NCI-H146 (cell line): Measurements from ENCODE around the gene ANP32B.
"Not testable (repeated sequence)": the region's sequence is repeated elsewhere in the genome, so short reads cannot be mapped to it uniquely, and the experiment has no call there.

Experiments used
- DNase-seq: peaks from one replicate; lab custom pipeline; 2025; lab: John Stamatoyannopoulos, UW

ANP32B gene

DNA sequence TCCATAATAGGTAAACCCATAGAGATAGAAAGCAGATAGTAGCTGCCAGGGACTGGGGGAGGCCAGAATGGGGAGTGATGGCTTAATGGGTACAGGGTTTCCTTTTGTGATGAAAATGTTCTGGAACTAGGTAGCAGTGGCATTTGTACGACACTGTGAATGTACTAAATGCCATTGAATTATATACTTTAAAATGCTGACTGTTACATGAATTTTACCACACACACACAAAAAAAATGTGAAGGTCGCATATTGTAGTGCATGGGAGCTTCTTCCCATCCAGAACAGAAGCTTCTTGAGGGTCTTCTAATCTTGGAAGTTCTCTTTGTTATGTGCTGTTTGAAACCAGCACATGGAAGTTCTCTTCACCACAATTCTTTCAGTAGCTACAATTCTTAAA lies 19.9 kb upstream of the ANP32B start:
- no peak for DNase-seq

DNA sequence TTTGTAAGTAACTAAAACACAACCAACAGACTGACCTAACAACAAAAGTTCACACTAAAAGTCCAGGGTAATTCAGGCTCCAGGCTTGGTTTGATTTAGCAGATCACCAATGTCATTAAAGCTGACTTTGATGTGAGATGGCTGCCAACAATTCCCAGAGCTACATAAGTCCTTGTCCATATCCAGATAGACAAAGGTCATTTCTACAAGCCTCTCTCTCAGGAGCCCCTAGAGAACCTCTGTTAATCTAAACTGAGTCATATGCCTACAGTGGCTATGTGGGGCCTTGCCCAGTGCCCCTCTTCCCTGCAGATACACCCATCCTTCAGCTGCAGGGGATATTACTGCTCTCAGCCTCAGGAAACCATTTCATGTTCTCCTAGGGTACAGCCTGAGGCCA lies 18.2 kb upstream of the ANP32B start:
- DNase-seq, result no peak

DNA sequence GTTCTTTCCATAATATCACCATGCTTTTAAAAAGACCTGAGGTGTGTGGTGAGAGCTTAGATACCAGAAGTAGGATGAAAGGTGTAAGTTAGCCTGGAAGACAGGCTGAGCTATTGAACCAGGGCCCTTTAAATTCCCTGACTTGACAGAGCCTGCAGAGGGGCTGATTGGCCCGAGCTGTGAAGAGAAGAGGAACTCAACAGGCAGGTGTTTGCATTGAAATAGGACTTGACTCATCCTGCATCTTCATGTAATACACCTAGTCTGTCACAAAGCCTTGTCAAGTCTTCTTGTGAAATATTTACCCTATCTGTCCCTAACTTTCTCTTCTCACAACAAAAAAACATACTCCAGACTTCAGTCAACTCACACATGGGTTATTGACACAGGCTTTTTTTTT lies 16.6 kb upstream of the ANP32B start:
- peak; percentile 5 for DNase-seq

DNA sequence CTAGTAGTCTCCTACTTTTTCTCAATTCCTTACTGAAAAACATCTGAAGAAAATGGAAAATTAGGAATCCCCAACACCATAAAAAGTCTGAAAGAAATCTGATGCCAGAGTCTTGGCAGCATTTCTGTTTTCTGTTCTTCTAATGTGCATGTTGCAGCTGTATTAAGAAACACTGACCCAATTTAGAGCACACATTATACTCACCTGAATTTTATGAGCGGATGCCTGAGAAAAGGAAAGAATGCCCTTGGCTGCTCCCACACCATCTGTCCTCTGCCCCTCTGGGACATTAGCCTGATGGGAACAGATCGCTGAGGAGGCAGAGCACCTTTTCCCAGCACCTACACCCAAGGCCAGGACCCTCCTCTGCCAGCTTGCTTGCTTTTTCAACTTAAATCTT lies 14.1 kb upstream of the ANP32B start:
- no peak for DNase-seq

DNA sequence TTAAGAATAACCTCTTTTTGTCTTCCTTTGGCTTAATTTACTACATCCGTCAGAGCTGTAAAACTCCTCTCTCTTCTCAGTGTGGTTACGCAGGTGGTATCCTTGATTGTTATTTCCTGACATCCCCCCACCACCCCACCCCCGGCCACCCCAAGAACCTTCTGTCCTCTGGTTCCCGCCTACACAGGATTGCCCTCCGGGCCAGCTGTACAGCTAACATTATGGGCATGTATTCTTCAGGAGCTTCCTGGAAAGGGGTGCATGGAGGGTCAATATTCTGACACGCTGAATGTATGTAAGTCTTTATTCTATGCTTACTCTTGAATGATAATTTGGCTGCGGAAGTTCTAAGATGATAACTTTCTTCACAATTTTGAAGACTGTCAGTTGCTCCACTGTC lies 13.0 kb upstream of the ANP32B start:
- no peak for DNase-seq

DNA sequence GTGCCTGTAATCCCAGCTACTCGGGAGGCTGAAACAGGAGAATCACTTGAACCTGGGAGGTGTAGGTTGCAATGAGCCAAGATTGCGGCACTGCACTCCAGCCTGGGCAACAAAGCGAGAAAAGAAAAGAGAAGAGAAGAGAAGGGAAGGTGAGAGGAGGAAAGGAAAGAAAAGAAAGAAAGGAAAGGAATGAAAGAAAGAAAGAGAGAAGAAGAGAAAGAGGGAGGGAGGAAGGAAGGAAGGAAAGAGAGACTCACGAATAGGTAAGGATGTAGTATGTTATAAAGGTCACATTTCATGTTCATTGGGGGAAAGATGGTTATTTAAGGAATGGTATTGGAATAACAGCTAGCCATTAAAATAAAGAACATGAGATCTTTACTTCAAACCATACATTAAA lies 10.4 kb upstream of the ANP32B start:
- no peak for DNase-seq

DNA sequence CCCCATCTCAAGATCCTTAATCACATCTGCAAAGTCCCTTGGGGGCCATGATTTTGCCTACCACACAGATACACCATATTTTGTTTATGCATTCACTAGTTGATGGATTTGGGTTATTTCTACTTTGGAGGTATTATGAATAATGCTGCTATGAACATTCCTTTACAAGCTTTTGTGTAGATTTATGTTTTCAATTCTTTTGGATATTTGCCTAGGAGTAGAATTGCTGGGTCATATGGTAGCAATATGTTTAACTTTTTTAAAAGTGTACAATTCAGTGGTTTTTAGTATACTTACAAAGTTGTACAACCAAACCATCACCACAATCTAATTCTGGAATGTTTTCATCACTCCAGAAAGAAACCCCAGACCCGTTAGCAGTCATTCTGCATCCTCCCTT lies 7.8 kb upstream of the ANP32B start:
- no peak for DNase-seq

- not testable (repeated sequence) for DNase-seq
Measured at GRCh38 chr9:97976633-97977032, 6.5 kb upstream of the ANP32B start.

GRCh38 chr9:97978371-97979130 lies 4.6 kb upstream of the ANP32B start:
- DNase-seq, result no peak

- DNase-seq, result no peak
Measured at GRCh38 chr9:97979788-97980478, 3.2 kb upstream of the ANP32B start.

GRCh38 chr9:97980479-97980803 lies 2.7 kb upstream of the ANP32B start:
- DNase-seq, result no peak

DNA sequence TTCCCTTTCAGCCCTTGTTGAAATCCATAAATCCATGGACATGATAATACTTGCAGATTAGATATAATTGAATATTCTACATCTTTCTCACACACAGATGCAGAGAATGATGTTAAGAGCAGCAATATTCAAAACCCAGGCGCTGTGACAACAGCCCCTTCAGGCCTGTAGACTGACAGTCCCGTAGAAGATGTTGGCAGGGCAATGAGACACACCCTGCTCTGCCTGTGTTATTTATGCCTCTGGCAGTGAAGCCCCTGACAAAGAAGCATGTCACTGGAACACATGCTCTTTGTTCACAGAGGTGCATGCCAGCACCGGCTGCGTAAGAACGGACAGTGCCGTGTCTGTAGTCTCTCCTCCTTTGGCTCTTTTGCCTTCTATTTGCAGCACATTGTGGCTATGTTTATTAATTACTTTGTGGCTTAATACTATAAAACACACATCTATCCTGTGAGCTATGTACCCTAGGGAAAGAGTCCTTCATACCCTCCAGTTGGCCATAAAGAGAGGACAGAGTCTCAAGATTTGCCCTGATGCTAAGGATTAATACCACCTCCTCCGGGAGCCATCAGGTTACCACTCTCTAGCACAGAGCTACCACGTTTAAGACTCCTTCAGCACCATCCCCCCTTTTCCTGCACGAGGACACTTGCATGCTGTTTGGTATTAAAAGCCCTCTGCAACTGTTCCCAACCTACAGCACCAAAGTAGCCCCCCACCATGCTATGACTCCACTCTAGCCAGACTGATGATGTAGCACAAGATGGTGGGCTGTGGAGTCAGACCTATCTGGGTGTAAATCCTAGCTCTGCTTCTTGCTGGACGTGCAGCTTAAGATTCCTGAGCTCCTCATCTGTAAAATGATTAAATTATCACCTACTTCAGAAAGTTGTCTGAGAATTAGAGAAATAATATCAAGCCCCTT lies 2.0 kb upstream of the ANP32B start:
- no peak for DNase-seq

DNA sequence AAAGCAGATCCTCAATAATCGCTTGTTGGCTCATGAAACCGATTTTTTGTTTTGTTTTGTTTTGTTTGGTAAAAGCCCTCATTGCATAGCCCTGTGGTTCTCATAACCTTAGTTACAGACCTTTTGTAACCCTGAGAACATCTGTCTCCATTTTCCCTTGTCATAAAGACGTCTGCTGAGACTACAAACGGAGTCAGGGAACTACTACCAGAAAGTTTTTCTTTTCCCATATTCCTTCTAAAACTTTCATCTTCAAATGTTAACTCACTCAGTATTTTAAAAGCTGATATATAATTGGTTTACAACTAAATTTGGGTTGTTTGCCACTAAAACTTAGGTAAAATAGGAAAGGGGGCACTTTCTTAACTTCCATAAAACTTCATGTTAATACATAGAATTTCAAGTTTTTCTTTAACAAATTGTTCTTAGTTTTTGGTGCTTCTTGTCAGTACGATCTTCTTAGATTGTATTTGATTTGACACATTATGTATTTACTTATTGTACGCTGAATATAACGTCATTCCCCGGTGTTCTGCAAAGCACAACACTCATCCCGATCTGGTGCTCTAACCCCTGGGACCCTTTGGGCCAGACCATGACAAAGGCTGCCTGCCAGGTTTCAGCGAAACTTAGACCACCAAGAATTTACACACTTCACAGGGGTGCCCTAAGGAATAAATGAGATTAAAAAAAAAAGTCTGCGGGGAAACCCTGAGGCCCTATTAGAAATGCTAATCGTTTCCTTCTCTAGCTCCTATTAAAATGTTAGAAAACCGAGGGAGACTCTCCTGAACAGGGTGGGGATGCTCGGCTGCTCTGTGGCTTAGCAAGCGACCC lies 1.1 kb upstream of the ANP32B start:
- no peak for DNase-seq

GRCh38 chr9:97983589-97984187 lies 547 bp downstream of the ANP32B start:
- DNase-seq, result peak; percentile 47

- peak; percentile 64 for DNase-seq
Measured at GRCh38 chr9:97984188-97985057, 1.3 kb downstream of the ANP32B start.

DNA sequence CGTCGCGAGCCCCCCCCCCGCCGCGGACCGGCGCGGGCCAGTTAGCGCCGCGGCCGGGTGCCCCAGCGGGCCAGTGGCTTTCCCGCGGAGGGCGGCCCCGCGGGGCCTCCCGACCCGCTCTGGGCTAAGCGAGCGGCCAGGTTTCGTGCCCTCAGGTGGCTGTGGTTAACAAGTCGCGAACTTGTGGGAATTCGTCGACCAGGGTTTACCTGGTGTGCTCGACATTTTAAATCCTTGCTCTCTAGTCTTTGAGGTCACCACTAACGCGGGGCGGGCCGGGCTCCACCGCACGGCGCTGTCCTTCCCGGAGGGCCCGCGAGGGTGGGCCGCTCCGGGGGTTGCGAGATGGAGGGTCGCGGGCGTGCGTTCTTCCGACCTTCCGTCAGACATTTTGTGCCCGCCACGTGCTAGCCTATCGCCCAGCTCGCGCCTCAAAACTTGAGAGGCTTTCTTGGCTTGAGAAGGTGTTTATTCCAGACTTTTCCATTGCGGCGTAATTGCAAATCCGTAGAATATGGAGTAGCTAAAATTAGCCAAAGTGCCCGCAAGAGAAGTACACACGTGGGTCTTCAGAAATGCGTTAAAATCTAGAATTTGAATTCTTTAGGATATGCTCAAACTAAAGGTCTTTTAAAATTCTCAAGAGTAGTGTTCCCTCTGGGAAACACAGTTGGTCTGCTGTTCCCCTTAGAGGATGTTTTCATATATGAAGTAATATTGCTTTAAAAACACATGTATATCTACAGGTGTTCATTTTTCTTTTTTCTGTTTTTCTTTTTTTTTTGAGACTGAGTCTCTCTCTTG lies 2.1 kb downstream of the ANP32B start:
- DNase-seq, result peak; percentile 23

GRCh38 chr9:97987487-97987886 lies 4.3 kb downstream of the ANP32B start:
- DNase-seq, result no peak

DNA sequence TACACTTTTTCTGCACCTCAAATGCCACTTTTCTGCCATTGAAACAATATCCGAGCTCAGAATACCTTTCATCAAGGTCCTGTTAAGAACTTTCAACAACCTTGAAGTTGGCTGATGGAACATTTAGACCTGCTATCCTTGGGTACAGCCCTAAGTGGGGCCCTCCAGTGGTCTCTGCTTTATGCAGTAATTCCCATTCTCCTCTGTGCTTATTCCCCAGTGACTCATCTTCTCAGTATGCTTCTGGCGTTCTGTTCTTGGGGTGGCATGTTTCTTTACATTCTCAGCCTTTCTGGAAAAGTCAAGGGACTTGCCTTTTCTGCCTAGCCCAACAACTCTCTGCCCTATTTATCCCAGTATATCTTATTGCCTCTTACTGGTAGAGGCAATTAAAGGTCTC lies 7.1 kb downstream of the ANP32B start:
- DNase-seq, result no peak

DNA sequence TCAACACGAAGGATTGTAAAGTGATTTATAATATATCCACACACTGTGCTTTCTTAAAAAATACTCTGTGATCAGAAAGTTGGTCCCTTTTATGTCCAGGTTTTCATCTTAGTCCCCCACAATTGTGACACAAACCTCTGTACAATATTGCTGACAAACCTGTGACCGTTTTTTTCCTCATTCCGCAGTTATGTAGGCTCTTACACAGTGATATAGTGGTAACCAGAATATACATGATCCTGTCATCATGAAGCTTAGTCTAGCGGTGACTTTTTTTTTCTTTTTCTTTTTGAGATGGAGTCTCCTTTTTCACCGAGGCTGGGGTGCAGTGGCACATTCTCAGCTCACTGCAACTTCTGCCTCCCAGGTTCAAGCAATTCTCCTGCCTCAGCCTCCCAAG lies 8.7 kb downstream of the ANP32B start:
- no peak for DNase-seq

GRCh38 chr9:97992219-97992618 lies 9.1 kb downstream of the ANP32B start:
- no peak for DNase-seq
